ENCODE results near the gene SMIM41.

Gene SMIM41

DNA sequence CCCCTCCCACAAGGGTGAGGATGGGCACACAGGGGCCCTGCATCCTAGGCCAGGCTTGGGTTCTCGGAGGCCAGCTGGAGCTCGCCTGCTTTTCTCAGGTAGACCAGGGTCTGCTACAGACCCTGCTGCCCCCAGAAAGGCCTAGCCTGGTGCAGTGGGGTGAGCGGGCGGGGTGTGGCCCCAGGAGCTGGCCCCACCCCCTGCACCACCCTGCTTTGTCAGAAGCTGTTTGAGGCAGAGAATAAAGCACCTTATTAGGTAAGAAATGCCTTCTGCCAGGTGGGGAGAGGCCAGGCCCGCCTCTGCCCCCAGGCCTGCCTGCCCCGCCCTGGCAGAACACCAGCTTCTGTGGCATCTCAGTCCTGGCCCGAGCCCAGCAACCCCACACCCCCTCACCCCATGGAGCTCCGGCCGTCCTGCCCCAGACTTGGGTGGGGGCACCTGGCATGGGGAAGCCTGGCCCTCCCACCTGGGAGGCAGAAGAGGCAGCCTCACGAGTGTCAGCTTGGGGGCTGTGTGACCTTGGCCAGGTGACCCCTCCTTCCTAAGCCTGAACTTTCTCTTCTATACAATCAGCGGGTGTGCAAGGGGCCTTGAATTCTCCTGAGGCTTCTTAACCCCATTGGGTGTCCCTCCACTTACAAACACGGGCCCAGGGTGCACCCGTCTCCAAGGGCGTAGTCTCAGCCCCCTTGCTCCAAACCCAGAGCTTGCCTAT lies 69.1 kb downstream of the SMIM41 start:
- TF ChIP-seq CTCF (IDR thresholded peaks at IDR 0.05; ENCODE audit: low read depth, low read length) = no peak
- no peak overlapping the region for H3K4me3 ChIP-seq (replicated peaks in 1 of 2; ENCODE audit: low read depth in 2 of 2, low read length in 2 of 2)
- peak in 1 of 2 donors; percentile 24 for DNase-seq (ENCODE audit: low read depth in 2 of 2)

DNA sequence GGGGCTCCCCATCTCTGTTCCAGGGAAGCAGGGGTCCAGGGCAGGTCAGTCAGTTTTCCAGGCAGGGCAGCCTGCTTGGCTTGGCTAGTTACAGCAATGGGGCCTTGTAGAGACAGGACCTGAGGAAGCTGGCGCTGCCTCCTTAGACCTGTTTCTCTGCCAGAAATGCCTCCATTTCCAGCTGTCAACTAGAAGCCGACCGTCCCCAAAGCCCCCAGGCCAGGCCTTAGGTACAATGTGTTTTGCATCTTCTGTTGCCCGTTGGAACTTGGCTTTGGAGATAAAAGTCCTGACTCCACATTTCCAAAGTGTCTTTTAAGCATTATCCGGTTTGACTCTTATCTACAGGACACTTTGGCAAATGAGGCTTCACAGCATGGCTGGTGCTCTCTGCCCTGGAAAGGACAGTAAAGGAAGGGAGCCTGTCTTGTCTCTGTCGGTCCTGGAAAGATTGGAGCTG lies 69.7 kb downstream of the SMIM41 start:
- no peak for DNase-seq (ENCODE audit: low read depth in 2 of 2)
- H3K4me3 ChIP-seq (replicated peaks in 1 of 2; ENCODE audit: low read depth in 2 of 2, low read length in 2 of 2) = no peak overlapping the region
- TF ChIP-seq CTCF (IDR thresholded peaks at IDR 0.05; ENCODE audit: low read depth, low read length) = no peak

GRCh38 chr12:52149651-52150241 lies 70.2 kb downstream of the SMIM41 start:
- H3K4me3 ChIP-seq (replicated peaks in 1 of 2; ENCODE audit: low read depth in 2 of 2, low read length in 2 of 2) = no peak overlapping the region
- TF ChIP-seq CTCF (IDR thresholded peaks at IDR 0.05; ENCODE audit: low read depth, low read length) = no peak
- DNase-seq (ENCODE audit: low read depth in 2 of 2) = no peak

- no peak for DNase-seq (ENCODE audit: low read depth in 2 of 2)
- no peak overlapping the region for H3K4me3 ChIP-seq (replicated peaks in 1 of 2; ENCODE audit: low read depth in 2 of 2, low read length in 2 of 2)
- TF ChIP-seq CTCF (IDR thresholded peaks at IDR 0.05; ENCODE audit: low read depth, low read length) = no peak
These were observed 71.8 kb downstream of the SMIM41 start for GRCh38 chr12:52151153-52151836.

- peak; percentile 58 for TF ChIP-seq CTCF (IDR thresholded peaks at IDR 0.05; ENCODE audit: low read depth, low read length)
- peak; percentile 63 to 70 for DNase-seq (ENCODE audit: low read depth in 2 of 2)
- peak overlapping the region; percentile 17 to 32 for H3K4me3 ChIP-seq (replicated peaks in 1 of 2; ENCODE audit: low read depth in 2 of 2, low read length in 2 of 2)
These were observed 72.6 kb downstream of the SMIM41 start for GRCh38 chr12:52151837-52152783.

GRCh38 chr12:52152905-52153317 lies 73.4 kb downstream of the SMIM41 start:
- DNase-seq (ENCODE audit: low read depth in 2 of 2) = no peak
- TF ChIP-seq CTCF (IDR thresholded peaks at IDR 0.05; ENCODE audit: low read depth, low read length) = no peak

More at GRCh38 chr12:52152905-52153317, 73.4 kb downstream of the SMIM41 start:
- no peak overlapping the region for H3K4me3 ChIP-seq (replicated peaks in 1 of 2; ENCODE audit: low read depth in 2 of 2, low read length in 2 of 2)

All from cardiac fibroblast (primary cell).